Measurements from ENCODE around the gene CCP110. TPM values are rescaled to one million over a fixed set of nuclear protein-coding genes. Genes with fewer than 3 reads are reported as not detected.

The CCP110 gene
- total RNA-seq, 4 donors from 2014 or later: 14.0 to 16.1 (median 15.1) TPM

- no peak for DNase-seq (ENCODE audit: extremely low spot score)
- H3K27ac ChIP-seq (replicated peaks in 1 of 4): no peak overlapping the region
- no peak for TF ChIP-seq POLR2AphosphoS5 (IDR thresholded peaks at IDR 0.05)
- 91% methylated on average over 2 of the region's 2 CpGs for WGBS
- no peaks in the 10 kb centered on the region for H3K9me3 ChIP-seq
- H3K4me3 ChIP-seq: no peak overlapping the region
- intact Hi-C loops (cut with DNase I): no loop called here
- no peaks in the 10 kb centered on the region for H3K27me3 ChIP-seq
- peaks cover 4 to 44% (median 31%) of the 10 kb centered on the region in 4 donors for H3K36me3 ChIP-seq
- peaks cover 13 to 30% (median 27%) of the 10 kb centered on the region in 4 donors for H3K4me1 ChIP-seq
Measured at GRCh38 chr16:19515757-19516156, 8.0 kb upstream of the CCP110 start.

- Histone ChIP-seq H3K4me3 (no peak overlapping the region), H3K9me3 (no peaks in the 10 kb centered on the region), H3K27ac (replicated peaks in 1 of 4) (no peak overlapping the region), H3K4me1 (peaks cover 16 to 40% (median 37%) of the 10 kb centered on the region in 4 donors), H3K27me3 (no peaks in the 10 kb centered on the region), H3K36me3 (peaks cover 0 to 34% (median 26%) of the 10 kb centered on the region in 4 donors)
- no peak for TF ChIP-seq CTCF (IDR thresholded peaks at IDR 0.05)
- TF ChIP-seq POLR2A (IDR thresholded peaks at IDR 0.05; ENCODE audit: low read depth): no peak
- no peak for TF ChIP-seq EP300 (IDR thresholded peaks at IDR 0.05)
- TF ChIP-seq POLR2AphosphoS5 (IDR thresholded peaks at IDR 0.05): no peak
- intact Hi-C loops (cut with DNase I): no loop called here
- DNase-seq (ENCODE audit: extremely low spot score): no peak
- 85% methylated on average over 8 of the region's 8 CpGs for WGBS
Measured at GRCh38 chr16:19517424-19518089, 6.2 kb upstream of the CCP110 start.

GRCh38 chr16:19518388-19518787 is 5.4 kb upstream of the CCP110 start:
- Histone ChIP-seq H3K4me3 (no peak overlapping the region), H3K4me1 (peaks cover 22 to 49% (median 44%) of the 10 kb centered on the region in 4 donors), H3K36me3 (peaks cover 0 to 34% (median 26%) of the 10 kb centered on the region in 4 donors), H3K27ac (replicated peaks in 1 of 4) (no peak overlapping the region), H3K27me3 (no peaks in the 10 kb centered on the region), H3K9me3 (no peaks in the 10 kb centered on the region)
- no peak for DNase-seq (ENCODE audit: extremely low spot score)
- TF ChIP-seq CTCF (IDR thresholded peaks at IDR 0.05) (no peak), EP300 (IDR thresholded peaks at IDR 0.05) (no peak), POLR2A (IDR thresholded peaks at IDR 0.05; ENCODE audit: low read depth) (no peak), POLR2AphosphoS5 (IDR thresholded peaks at IDR 0.05) (no peak)
- intact Hi-C loops (cut with DNase I): no loop called here
- 85% methylated on average over 2 of the region's 2 CpGs for WGBS

GRCh38 chr16:19520861-19521331 is 2.8 kb upstream of the CCP110 start:
- H3K36me3 ChIP-seq: peaks cover 0 to 14% (median 10%) of the 10 kb centered on the region in 4 donors
- H3K27ac ChIP-seq (replicated peaks in 1 of 4): peak overlapping the region; percentile 88 to 97 (median 93)
- no peak for DNase-seq (ENCODE audit: extremely low spot score)
- intact Hi-C loops (cut with DNase I): loop anchor here (10.0 kb wide), 2 partner anchors 456 to 726 kb away; partner anchors contain the start of genes COQ7 and RPS15A
- H3K9me3 ChIP-seq: no peaks in the 10 kb centered on the region
- TF ChIP-seq POLR2AphosphoS5 (IDR thresholded peaks at IDR 0.05) (no peak), EP300 (IDR thresholded peaks at IDR 0.05) (no peak), POLR2A (IDR thresholded peaks at IDR 0.05; ENCODE audit: low read depth) (no peak), CTCF (IDR thresholded peaks at IDR 0.05) (no peak)
- peak overlapping the region; percentile 80 to 92 (median 88) for H3K4me3 ChIP-seq
- H3K4me1 ChIP-seq: peaks cover 31 to 68% (median 63%) of the 10 kb centered on the region in 4 donors
- 9% methylated on average over 8 of the region's 8 CpGs for WGBS
- no peaks in the 10 kb centered on the region for H3K27me3 ChIP-seq
